Fibroblast of the aortic adventitia (primary cell): ENCODE data around the gene GOSR1. TPM values are rescaled to one million over a fixed set of nuclear protein-coding genes. Genes with fewer than 3 reads are reported as not detected.
"Not testable (repeated sequence)": the region's sequence is repeated elsewhere in the genome, so short reads cannot be mapped to it uniquely, and the experiment has no call there.

Source experiments
- DNase-seq: peaks from one replicate; pipeline ENCODE4 v3.0.0-alpha.2; 2010; ENCODE audit warnings: low read depth
- H3K4me3 ChIP-seq: 2 replicates; pipeline ENCODE4 v1.5.1; 2011; ENCODE audit warnings: low read depth, mild to moderate bottlenecking, control low read depth, low read length, moderate library complexity
- CTCF ChIP-seq: IDR thresholded peaks from 2 replicates; pipeline ENCODE4 v1.5.1; 2011; ENCODE audit warnings: mild to moderate bottlenecking, low read length, control low read depth, inconsistent platforms; ENCODE audit not compliant: insufficient read depth
- total RNA-seq: library from RNA; depleted of rRNA; stranded (reverse); fragments of >200 nt; gene quantifications from 2 replicates; pipeline ENCODE4 v1.2.3, GENCODE V29; 2012; ENCODE audit warnings: low replicate concordance

The GOSR1 gene
- total RNA-seq, 1 donor: 39.4 TPM

GRCh38 chr17:30449480-30449879, 27.7 kb upstream of the GOSR1 start:
- TF ChIP-seq CTCF: no peak
- DNase-seq: peak; percentile 71

GRCh38 chr17:30450125-30451027, 26.8 kb upstream of the GOSR1 start:
- no peak for DNase-seq
- TF ChIP-seq CTCF: no peak
- H3K4me3 ChIP-seq: no peak overlapping the region

More at GRCh38 chr17:30449480-30449879, 27.7 kb upstream of the GOSR1 start:
- H3K4me3 ChIP-seq: no peak overlapping the region

- DNase-seq: no peak
Observed at GRCh38 chr17:30454635-30455034, 22.6 kb upstream of the GOSR1 start.

GRCh38 chr17:30458371-30458770, 18.8 kb upstream of the GOSR1 start:
- no peak overlapping the region for H3K4me3 ChIP-seq
- no peak for TF ChIP-seq CTCF
- DNase-seq: no peak

More at GRCh38 chr17:30454635-30455034, 22.6 kb upstream of the GOSR1 start:
- H3K4me3 ChIP-seq: no peak overlapping the region
- no peak for TF ChIP-seq CTCF

GRCh38 chr17:30458797-30459413, 18.3 kb upstream of the GOSR1 start:
- H3K4me3 ChIP-seq: not testable (repeated sequence)

GRCh38 chr17:30468465-30468864, 8.7 kb upstream of the GOSR1 start:
- no peak for TF ChIP-seq CTCF
- no peak overlapping the region for H3K4me3 ChIP-seq

More at GRCh38 chr17:30458797-30459413, 18.3 kb upstream of the GOSR1 start:
- not testable (repeated sequence) for DNase-seq

GRCh38 chr17:30472238-30472890, 4.8 kb upstream of the GOSR1 start:
- DNase-seq: peak; percentile 67
- TF ChIP-seq CTCF: no peak
- H3K4me3 ChIP-seq: no peak overlapping the region

More at GRCh38 chr17:30468465-30468864, 8.7 kb upstream of the GOSR1 start:
- DNase-seq: no peak
